K562 (cell line): ENCODE results near the gene PIP4K2A.
A peak's percentile ranks its signal among the peaks of the same experiment; 100 is the strongest.

Experiments used
- CTCF ChIP-seq, 3 experiments: IDR thresholded peaks in 2 of 3; conservative IDR thresholded peaks in 1 of 3; 2 replicates each; pipeline ENCODE4 v1.5.1; 2011 to 2012; ENCODE audit warnings: low read length in 3 of 3, mild to moderate bottlenecking in 3 of 3, control low read depth in 2 of 3, improper control_type of control experiment in 1 of 3, inconsistent platforms in 1 of 3, low read depth in 1 of 3, mixed read lengths in 1 of 3, moderate library complexity in 1 of 3; ENCODE audit not compliant: insufficient read depth in 2 of 3
- DACH1 ChIP-seq: fragments of 450-650 bp; IDR thresholded peaks from 2 replicates; pipeline ENCODE4 v1.6.1; 2018; ENCODE audit not compliant: partially characterized antibody
- FOXA1 ChIP-seq: fragments of 450-650 bp; IDR thresholded peaks from 2 replicates; pipeline ENCODE4 v1.6.1; 2016; ENCODE audit warnings: mild to moderate bottlenecking, borderline replicate concordance
- FOXM1 ChIP-seq, 2 experiments: fragments of 450-650 bp in 1 of 2; sonication (generic) in 1 of 2; formaldehyde crosslinking in 1 of 2; IDR thresholded peaks; 2 replicates each; pipeline versions ENCODE4 v1.6.1 to v1.9.0; 2017 to 2022; ENCODE audit warnings: low read depth in 2 of 2, mild to moderate bottlenecking in 2 of 2, missing genetic modification reagents in 1 of 2, moderate library complexity in 1 of 2
- FUS ChIP-seq: fragments of 200-400 bp; formaldehyde crosslinking; optimal IDR thresholded peaks from 2 replicates; pipeline ENCODE3; 2017; ENCODE audit warnings: low read depth, low read length
- POLR2AphosphoS5 ChIP-seq: IDR thresholded peaks from 2 replicates; pipeline ENCODE4 v1.6.1; 2011; ENCODE audit warnings: mild to moderate bottlenecking, low read depth, low read length, moderate library complexity; ENCODE audit not compliant: control insufficient read depth, insufficient read depth
- SMARCE1 ChIP-seq: fragments of 450-650 bp; IDR thresholded peaks from 2 replicates; pipeline ENCODE4 v1.7.1; 2016; ENCODE audit warnings: mild to moderate bottlenecking
- SRF ChIP-seq, 2 experiments: fragments of 250-450, 450-650 bp in 1 of 2; sonication (Bioruptor Pico) in 1 of 2; sonication (generic) in 1 of 2; formaldehyde crosslinking; IDR thresholded peaks; 2 replicates each; pipeline versions ENCODE4 v1.5.0 to v1.5.1; 2020 to 2022; ENCODE audit warnings: mild to moderate bottlenecking in 1 of 2, missing genetic modification reagents in 1 of 2
- THRA ChIP-seq: fragments of 450-650 bp; IDR thresholded peaks from 2 replicates; pipeline ENCODE4 v1.6.1; 2017; ENCODE audit warnings: mild to moderate bottlenecking, moderate library complexity
- U2AF2 ChIP-seq: fragments of 200-400 bp; formaldehyde crosslinking; optimal IDR thresholded peaks from 2 replicates; pipeline ENCODE3; 2017; ENCODE audit warnings: low read depth, mild to moderate bottlenecking, low read length
- ZBTB1 ChIP-seq: sonication (generic); formaldehyde crosslinking; IDR thresholded peaks from 2 replicates; pipeline ENCODE4 v1.8.1; 2023; ENCODE audit warnings: missing genetic modification reagents, low read depth, mild to moderate bottlenecking, borderline replicate concordance
- ZNF707 ChIP-seq: fragments of 250-450 bp; sonication (Bioruptor Pico); conservative IDR thresholded peaks from 2 replicates; pipeline ENCODE4 v1.8.0; 2022; ENCODE audit warnings: inconsistent platforms, mild to moderate bottlenecking, moderate library complexity

GRCh38 chr10:22599048-22599561, 115.3 kb downstream of the PIP4K2A start:
- TF ChIP-seq THRA (no peak), U2AF2 (no peak), DACH1 (no peak), ZNF707 (CRISPR knock-in tag) (no peak), SRF (CRISPR knock-in tag; IDR thresholded peaks at IDR 0.05) (no peak), FOXM1 (IDR thresholded peaks at IDR 0.05; ENCODE audit: low read depth) (no peak), FOXM1 (CRISPR knock-in tag; IDR thresholded peaks at IDR 0.05; ENCODE audit: low read depth) (no peak), FUS (no peak), SMARCE1 (peak; percentile 74), CTCF (IDR thresholded peaks at IDR 0.05 in 2 of 3, conservative IDR thresholded peaks at IDR 0.05 in 1 of 3; ENCODE audit: insufficient read depth in 2 of 3, low read depth in 1 of 3, low read length in 3 of 3) (no peak), FOXA1 (no peak), POLR2AphosphoS5 (no peak), ZBTB1 (CRISPR knock-in tag) (no peak)
